SH-SY5Y (cell line): ENCODE measurements around the gene THEMIS2.

ENCODE experiments used
- GATA2 ChIP-seq: IDR thresholded peaks from 2 replicates; pipeline ENCODE4 v1.6.1; 2011; ENCODE audit warnings: mild to moderate bottlenecking, low read depth, low read length
- GATA3 ChIP-seq: IDR thresholded peaks from 2 replicates; pipeline ENCODE4 v1.6.1; 2011; ENCODE audit warnings: low read depth, mild to moderate bottlenecking, low read length, moderate library complexity

GRCh38 chr1:27858072-27858948, 14.0 kb upstream of the THEMIS2 start:
- TF ChIP-seq GATA2: no peak
- TF ChIP-seq GATA3: no peak
